Neuronal stem cell (in vitro differentiated cells): Measurements from ENCODE around the gene WNT11.

Experiments
- DNase-seq: peaks from one replicate; pipeline ENCODE4 v3.0.0-alpha.2; 2013; ENCODE audit warnings: low spot score
- H2AFZ ChIP-seq: one replicate; pipeline ENCODE4 v1.6.1; 2013; ENCODE audit warnings: mild to moderate bottlenecking, low read length, inconsistent platforms
- H2AK5ac ChIP-seq: 2 replicates; pipeline ENCODE4 v1.6.1; 2013; ENCODE audit warnings: low read depth, mild to moderate bottlenecking, inconsistent platforms, low read length, moderate library complexity, mixed read lengths
- H2BK120ac ChIP-seq: 2 replicates; pipeline ENCODE4 v1.6.1; 2013; ENCODE audit warnings: low read depth, mild to moderate bottlenecking, inconsistent platforms, low read length, moderate library complexity, mixed read lengths
- H2BK12ac ChIP-seq: one replicate; pipeline ENCODE4 v1.6.1; 2013; ENCODE audit warnings: low read length, inconsistent platforms
- H2BK15ac ChIP-seq: 2 replicates; pipeline ENCODE4 v1.6.1; 2013; ENCODE audit warnings: mild to moderate bottlenecking, low read length, inconsistent platforms, mixed read lengths
- H2BK5ac ChIP-seq: one replicate; pipeline ENCODE4 v1.6.1; 2013; ENCODE audit warnings: inconsistent platforms, mild to moderate bottlenecking, low read length, moderate library complexity
- H3K14ac ChIP-seq: one replicate; pipeline ENCODE4 v1.6.1; 2013; ENCODE audit warnings: low read length, inconsistent platforms
- H3K18ac ChIP-seq: 2 replicates; pipeline ENCODE4 v1.6.1; 2013; ENCODE audit warnings: low read length, inconsistent platforms
- H3K23ac ChIP-seq: 2 replicates; pipeline ENCODE4 v1.6.1; 2013; ENCODE audit warnings: low read depth, mild to moderate bottlenecking, mixed read lengths, low read length, inconsistent platforms; ENCODE audit not compliant: poor library complexity
- H3K27ac ChIP-seq: replicated peaks from 3 replicates; pipeline ENCODE4 v1.5.1; 2013; ENCODE audit warnings: low read length, inconsistent platforms
- H3K27me3 ChIP-seq, 3 experiments: 2 replicates each; pipeline ENCODE4 v1.6.1; 2013; ENCODE audit warnings: low read length in 3 of 3, mild to moderate bottlenecking in 2 of 3, inconsistent platforms in 1 of 3, low read depth in 1 of 3, mixed read lengths in 1 of 3, moderate library complexity in 1 of 3; ENCODE audit not compliant: control insufficient read depth in 3 of 3, insufficient read depth in 3 of 3
- H3K36me3 ChIP-seq, 2 donors: replicated peaks in 1 of 2; 2 replicates each; pipeline ENCODE4 v1.6.1; 2013; ENCODE audit warnings: low read length in 2 of 2; ENCODE audit not compliant: control insufficient read depth in 2 of 2, insufficient read depth in 2 of 2
- H3K4ac ChIP-seq: 2 replicates; pipeline ENCODE4 v1.6.1; 2013; ENCODE audit warnings: inconsistent platforms, mild to moderate bottlenecking, low read length, moderate library complexity
- H3K4me1 ChIP-seq, 2 donors: 1 replicate in 1 of 2; 2 replicates in 1 of 2; pipeline ENCODE4 v1.6.1; 2013; ENCODE audit warnings: low read length in 2 of 2, low read depth in 1 of 2; ENCODE audit not compliant: control insufficient read depth in 2 of 2, insufficient read depth in 1 of 2
- H3K4me2 ChIP-seq: one replicate; pipeline ENCODE4 v1.6.1; 2013; ENCODE audit warnings: mild to moderate bottlenecking, low read length, inconsistent platforms; ENCODE audit not compliant: insufficient read depth, poor library complexity, severe bottlenecking
- H3K4me3 ChIP-seq, 2 donors: 2 replicates each; pipeline ENCODE4 v1.5.1; 2013; ENCODE audit warnings: low read length in 2 of 2, mild to moderate bottlenecking in 2 of 2, inconsistent platforms in 1 of 2, moderate library complexity in 1 of 2
- H3K79me1 ChIP-seq: one replicate; pipeline ENCODE4 v1.6.1; 2013; ENCODE audit warnings: low read depth, mild to moderate bottlenecking, inconsistent platforms, low read length, moderate library complexity
- H3K9ac ChIP-seq: one replicate; pipeline ENCODE4 v1.6.1; 2013; ENCODE audit warnings: mild to moderate bottlenecking, low read depth, low read length, inconsistent platforms; ENCODE audit not compliant: poor library complexity
- H3K9me3 ChIP-seq, 2 donors: replicated peaks in 1 of 2; 2 replicates each; pipeline versions ENCODE3 to v1.6.1; 2013; ENCODE audit warnings: low read length in 2 of 2, mild to moderate bottlenecking in 2 of 2, inconsistent platforms in 1 of 2, low read depth in 1 of 2, mixed read lengths in 1 of 2, moderate library complexity in 1 of 2; ENCODE audit not compliant: control insufficient read depth in 2 of 2, insufficient read depth in 1 of 2
- H4K8ac ChIP-seq: one replicate; pipeline ENCODE4 v1.6.1; 2013; ENCODE audit warnings: low read depth, mild to moderate bottlenecking, inconsistent platforms, low read length, moderate library complexity
- H4K91ac ChIP-seq: one replicate; pipeline ENCODE4 v1.6.1; 2013; ENCODE audit warnings: low read length, low read depth, mild to moderate bottlenecking, inconsistent platforms; ENCODE audit not compliant: poor library complexity
- WGBS, 2 donors: extraction: QIAGEN DNeasy Blood & Tissue Kit; methylation state at CpG; one replicate each; pipeline ENCODE4 v1.1.7; 2013; ENCODE audit warnings: missing lambda C conversion rate in 2 of 2, mixed read lengths in 1 of 2; ENCODE audit not compliant: insufficient read length in 2 of 2, insufficient replicate concordance in 1 of 2; ENCODE audit errors: extremely low coverage in 2 of 2; 5-methylcytosine and 5-hydroxymethylcytosine counted together

The WNT11 gene

DNA sequence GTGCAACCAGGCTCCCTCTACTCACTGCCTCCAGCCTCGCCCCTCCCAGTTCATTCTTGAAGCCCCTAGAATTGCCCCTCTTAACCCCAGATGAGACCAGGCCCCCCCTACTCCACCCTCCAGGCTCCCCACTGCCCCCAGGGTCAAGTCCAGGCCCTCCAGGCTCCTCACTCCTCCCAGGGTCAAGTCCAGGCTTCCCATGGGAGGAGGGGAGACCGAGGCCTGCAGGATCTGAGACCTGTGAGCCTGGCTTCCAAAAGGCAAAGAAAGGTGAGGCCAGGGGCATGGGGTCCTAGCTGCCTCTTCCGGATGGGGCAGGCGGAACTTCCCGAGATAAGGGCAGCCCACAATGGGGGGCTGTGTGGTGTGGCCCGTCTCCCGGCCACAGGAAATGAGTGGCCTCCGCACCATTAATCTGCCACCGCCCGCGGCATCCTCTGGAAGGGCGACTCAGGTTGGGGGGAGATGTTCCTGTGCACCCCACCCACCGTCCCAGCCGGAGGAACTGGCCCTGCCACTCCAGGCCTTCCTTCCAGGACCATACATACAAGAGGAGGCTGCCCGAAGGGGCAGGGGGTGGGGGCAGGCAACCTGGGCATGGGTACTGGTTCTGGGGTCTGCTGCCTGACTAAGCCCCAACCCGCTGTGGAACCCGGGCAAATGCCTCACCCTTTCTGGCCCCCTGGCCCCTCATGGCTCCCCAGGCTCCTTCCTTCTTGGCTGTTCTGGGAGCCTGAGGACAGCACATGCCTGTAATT lies 35.1 kb upstream of the WNT11 start:
- no peaks in the 10 kb centered on the region for H3K36me3 ChIP-seq
- H2BK5ac ChIP-seq, result no peak overlapping the region
- H3K4ac ChIP-seq, result no peak overlapping the region
- no peak for DNase-seq
- H4K8ac ChIP-seq, result no peak overlapping the region
- H2BK15ac ChIP-seq, result no peak overlapping the region
- H3K79me1 ChIP-seq, result no peaks in the 10 kb centered on the region
- H2BK12ac ChIP-seq, result peak overlapping the region; percentile 35
- no peak overlapping the region for H3K27ac ChIP-seq
- no peak overlapping the region for H4K91ac ChIP-seq
- peaks cover 0 to 45% (median 3%) of the 10 kb centered on the region in 3 experiments for H3K27me3 ChIP-seq
- H2AFZ ChIP-seq, result no peak overlapping the region
- H2BK120ac ChIP-seq, result no peak overlapping the region
- H3K9ac ChIP-seq, result peak overlapping the region; percentile 10
- H3K4me2 ChIP-seq, result no peak overlapping the region
- no peak overlapping the region for H3K23ac ChIP-seq
- peaks cover 3 to 8% of the 10 kb centered on the region in 2 donors for H3K4me1 ChIP-seq
- H3K14ac ChIP-seq, result no peak overlapping the region
- no CpG with 5 or more reads among the region's 17 CpGs for whole genome bisulfite sequencing, 2 donors
- H3K18ac ChIP-seq, result peak overlapping the region; percentile 50
- H3K9me3 ChIP-seq, result no peaks in the 10 kb centered on the region
- no peak overlapping the region for H3K4me3 ChIP-seq
- H2AK5ac ChIP-seq, result peak overlapping the region; percentile 60

DNA sequence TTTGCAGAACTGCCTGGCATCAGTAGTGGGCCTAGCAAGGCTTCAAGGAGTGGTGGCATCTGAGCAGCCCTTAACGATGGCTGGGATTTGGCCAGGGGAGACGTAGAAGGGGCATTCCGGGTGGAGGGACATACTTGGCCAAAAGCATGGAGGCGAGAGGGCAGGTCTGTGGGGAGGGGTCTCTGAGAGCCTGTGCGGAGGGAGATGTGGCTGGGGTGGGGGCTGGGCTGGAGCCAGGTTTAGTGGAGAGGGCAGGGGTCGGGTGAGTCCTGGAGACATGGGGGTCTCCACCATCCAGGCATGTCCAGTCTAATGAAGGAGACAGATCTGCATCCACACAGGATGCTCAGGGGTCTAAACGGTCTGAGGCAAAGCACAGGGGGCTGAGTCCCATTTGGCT lies 34.4 kb upstream of the WNT11 start:
- H3K14ac ChIP-seq, result no peak overlapping the region
- no peaks in the 10 kb centered on the region for H3K36me3 ChIP-seq
- H3K4ac ChIP-seq, result no peak overlapping the region
- DNase-seq, result no peak
- no peak overlapping the region for H2BK15ac ChIP-seq
- no CpG with 5 or more reads among the region's 7 CpGs for WGBS, 2 donors
- H3K79me1 ChIP-seq, result no peaks in the 10 kb centered on the region
- H3K27ac ChIP-seq, result no peak overlapping the region
- H2AK5ac ChIP-seq, result no peak overlapping the region
- H3K23ac ChIP-seq, result no peak overlapping the region
- H3K4me1 ChIP-seq, result peaks cover 3 to 8% of the 10 kb centered on the region in 2 donors
- H2BK12ac ChIP-seq, result no peak overlapping the region
- no peak overlapping the region for H2BK120ac ChIP-seq
- H2BK5ac ChIP-seq, result no peak overlapping the region
- no peak overlapping the region for H2AFZ ChIP-seq
- no peak overlapping the region for H3K4me2 ChIP-seq
- H3K18ac ChIP-seq, result no peak overlapping the region
- H3K9me3 ChIP-seq, result no peaks in the 10 kb centered on the region
- no peak overlapping the region for H3K4me3 ChIP-seq
- no peak overlapping the region for H3K9ac ChIP-seq
- no peak overlapping the region for H4K8ac ChIP-seq
- no peak overlapping the region for H4K91ac ChIP-seq
- H3K27me3 ChIP-seq, result peaks cover 0 to 45% (median 3%) of the 10 kb centered on the region in 3 experiments

DNA sequence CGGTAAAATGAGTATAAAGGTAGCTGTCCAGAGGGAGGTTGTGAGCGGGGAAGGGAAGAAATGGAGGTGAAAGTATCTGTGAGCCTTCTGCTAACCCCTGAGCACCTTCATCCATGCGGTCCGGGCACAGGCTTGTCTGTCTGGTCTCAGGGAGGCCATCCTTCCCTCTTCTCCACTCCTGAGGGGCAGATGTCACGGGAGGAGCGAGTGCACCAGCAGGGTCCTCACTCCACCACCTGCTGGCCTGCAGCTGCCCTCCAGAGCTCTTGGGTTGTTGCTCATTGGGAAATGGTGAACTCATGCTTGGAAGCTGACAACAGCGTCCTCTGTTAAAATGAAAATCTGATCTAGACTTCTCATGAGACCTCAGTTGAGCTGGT lies 33.8 kb upstream of the WNT11 start:
- Histone ChIP-seq H3K27ac (no peak overlapping the region), H4K8ac (no peak overlapping the region), H2BK12ac (no peak overlapping the region), H2AK5ac (no peak overlapping the region), H3K14ac (no peak overlapping the region), H2BK5ac (no peak overlapping the region), H4K91ac (no peak overlapping the region), H2BK15ac (no peak overlapping the region), H3K4me3 (no peak overlapping the region), H3K79me1 (no peaks in the 10 kb centered on the region), H3K23ac (no peak overlapping the region), H2AFZ (no peak overlapping the region), H3K9ac (no peak overlapping the region), H3K36me3 (no peaks in the 10 kb centered on the region), H3K27me3 (peaks cover 0 to 45% (median 3%) of the 10 kb centered on the region in 3 experiments), H3K9me3 (no peaks in the 10 kb centered on the region), H3K4me2 (no peak overlapping the region), H3K4me1 (peaks cover 3 to 8% of the 10 kb centered on the region in 2 donors), H2BK120ac (no peak overlapping the region), H3K4ac (no peak overlapping the region), H3K18ac (no peak overlapping the region)
- WGBS, 2 donors, result no CpG with 5 or more reads among the region's 7 CpGs
- DNase-seq, result no peak

DNA sequence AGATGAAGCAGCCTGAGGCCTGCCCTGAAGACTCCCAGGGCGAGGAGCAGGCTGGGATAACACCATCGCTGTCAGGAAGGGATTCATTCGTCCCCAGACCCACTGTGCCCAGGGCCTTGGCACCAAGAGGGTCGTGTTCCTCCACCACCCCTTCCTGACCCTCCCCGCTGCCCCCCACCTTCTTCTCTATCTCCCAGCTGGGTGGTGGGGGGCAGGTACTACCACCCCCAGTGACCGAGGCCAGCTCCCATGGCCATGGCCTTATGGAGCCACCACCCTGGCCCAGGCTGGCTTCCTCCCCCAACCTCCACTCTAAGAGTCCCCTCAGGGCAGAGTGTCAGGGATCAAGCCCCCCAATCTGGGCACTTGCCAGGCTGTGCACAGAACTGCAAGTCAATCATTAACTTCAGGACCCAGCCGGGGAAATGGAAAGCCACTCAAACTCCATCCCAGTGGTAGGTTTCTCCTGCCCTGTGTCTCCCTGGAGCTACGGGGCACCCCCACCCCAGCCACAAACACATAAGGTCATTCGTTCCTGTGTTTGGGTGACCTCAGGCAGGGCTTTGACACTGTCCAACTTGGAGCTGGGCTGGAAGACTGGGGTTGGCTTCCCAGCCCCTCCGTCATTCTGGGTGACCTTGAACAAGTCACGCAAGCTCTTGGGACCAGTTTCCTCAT lies 33.3 kb upstream of the WNT11 start:
- no peak overlapping the region for H2BK120ac ChIP-seq
- peaks cover 7 to 11% of the 10 kb centered on the region in 2 donors for H3K4me1 ChIP-seq
- no peaks in the 10 kb centered on the region for H3K9me3 ChIP-seq
- no peak overlapping the region for H3K18ac ChIP-seq
- H3K23ac ChIP-seq, result no peak overlapping the region
- no peak overlapping the region for H2BK15ac ChIP-seq
- WGBS, 2 donors, result no CpG with 5 or more reads among the region's 11 CpGs
- H3K9ac ChIP-seq, result no peak overlapping the region
- H3K36me3 ChIP-seq, result no peaks in the 10 kb centered on the region
- H2AK5ac ChIP-seq, result peak overlapping the region; percentile 61
- H2BK12ac ChIP-seq, result no peak overlapping the region
- H3K4me3 ChIP-seq, result no peak overlapping the region
- H3K14ac ChIP-seq, result no peak overlapping the region
- no peak overlapping the region for H4K91ac ChIP-seq
- DNase-seq, result no peak
- H3K79me1 ChIP-seq, result no peaks in the 10 kb centered on the region
- no peak overlapping the region for H2BK5ac ChIP-seq
- H2AFZ ChIP-seq, result no peak overlapping the region
- H3K27ac ChIP-seq, result no peak overlapping the region
- H3K27me3 ChIP-seq, result peaks cover 0 to 42% (median 3%) of the 10 kb centered on the region in 3 experiments
- no peak overlapping the region for H4K8ac ChIP-seq
- H3K4ac ChIP-seq, result no peak overlapping the region
- H3K4me2 ChIP-seq, result no peak overlapping the region
